Neutrophil (primary cell): Measurements from ENCODE around the gene CLCA4.

Experiments used
- H3K27ac ChIP-seq: fragments of 200-600 bp; sonication (generic); 2 replicates; pipeline ENCODE4 v1.5.1; 2016; ENCODE audit warnings: mild to moderate bottlenecking, moderate library complexity
- H3K27me3 ChIP-seq: fragments of 200-600 bp; sonication (generic); 2 replicates; pipeline ENCODE4 v1.6.0; 2016; ENCODE audit warnings: mild to moderate bottlenecking
- H3K36me3 ChIP-seq: fragments of 200-600 bp; sonication (generic); 2 replicates; pipeline ENCODE4 v1.5.1; 2017
- H3K4me1 ChIP-seq, 2 experiments: fragments of 200-600 bp in 1 of 2; sonication (generic) in 1 of 2; 1 replicate in 1 of 2; 2 replicates in 1 of 2; pipeline versions ENCODE4 v1.5.1 to v1.6.1; 2013 to 2016; ENCODE audit warnings: low read depth in 1 of 2, low read length in 1 of 2, mild to moderate bottlenecking in 1 of 2, moderate library complexity in 1 of 2; ENCODE audit not compliant: control insufficient read depth in 1 of 2, insufficient read depth in 1 of 2
- H3K4me3 ChIP-seq, 2 experiments: fragments of 200-600 bp in 1 of 2; sonication (generic) in 1 of 2; 1 replicate in 1 of 2; 2 replicates in 1 of 2; pipeline ENCODE4 v1.5.1; 2013 to 2016; ENCODE audit warnings: low read depth in 1 of 2, low read length in 1 of 2, mild to moderate bottlenecking in 1 of 2, moderate library complexity in 1 of 2
- H3K9me3 ChIP-seq: fragments of 200-600 bp; sonication (generic); 2 replicates; pipeline ENCODE4 v1.5.1; 2016
- TF ChIP-seq, protein P1 (sequence below): fragments of 200-600 bp; sonication (generic); IDR thresholded peaks from 2 replicates; pipeline ENCODE4 v1.5.1; 2016; ENCODE audit warnings: antibody characterized with exemption

CLCA4 gene

DNA sequence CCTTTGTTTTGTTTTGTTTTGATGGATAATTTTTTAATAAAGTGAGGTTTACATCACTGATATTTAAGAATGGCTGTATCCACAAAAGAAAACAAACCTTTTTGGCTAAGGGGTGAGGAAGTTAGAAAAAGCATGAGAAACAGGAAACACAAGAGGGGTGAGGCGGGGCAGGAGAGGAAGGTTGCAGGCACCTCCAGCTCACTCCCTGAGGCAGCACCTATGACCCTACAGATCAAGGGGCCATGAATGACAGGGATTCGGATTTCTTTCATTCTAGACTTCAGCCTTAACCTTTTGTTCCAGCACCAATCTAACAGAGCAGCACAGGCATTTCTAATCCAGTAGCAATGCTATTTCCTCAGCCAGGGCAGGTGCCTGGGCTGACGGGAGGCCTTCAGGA is 4.4 kb downstream of the CLCA4 start:
- no peaks in the 10 kb centered on the region for H3K27me3 ChIP-seq

DNA sequence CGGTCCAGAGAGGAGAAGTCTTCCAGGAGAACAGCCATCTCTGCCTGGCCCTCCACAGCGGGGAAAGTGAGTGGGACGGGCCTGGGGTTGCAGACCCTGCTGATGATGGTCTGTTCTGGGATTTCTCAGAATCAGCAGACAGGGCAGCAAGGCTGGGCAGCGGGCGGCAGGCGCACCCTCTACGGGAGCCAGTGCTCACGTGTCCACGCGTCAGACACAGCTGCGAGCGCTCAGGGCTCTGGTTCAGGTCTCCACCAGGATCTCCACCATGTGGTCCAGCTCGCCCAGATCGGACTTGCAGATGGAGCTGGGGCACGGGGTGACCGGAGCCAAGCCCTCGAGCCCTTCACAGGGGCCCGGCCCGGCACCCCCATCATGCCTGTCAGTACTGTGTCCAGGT is 5.5 kb downstream of the CLCA4 start:
- H3K36me3 ChIP-seq = no peaks in the 10 kb centered on the region

More for the DNA sequence above, 4.4 kb downstream of the CLCA4 start:
- TF ChIP-seq, protein P1, sequence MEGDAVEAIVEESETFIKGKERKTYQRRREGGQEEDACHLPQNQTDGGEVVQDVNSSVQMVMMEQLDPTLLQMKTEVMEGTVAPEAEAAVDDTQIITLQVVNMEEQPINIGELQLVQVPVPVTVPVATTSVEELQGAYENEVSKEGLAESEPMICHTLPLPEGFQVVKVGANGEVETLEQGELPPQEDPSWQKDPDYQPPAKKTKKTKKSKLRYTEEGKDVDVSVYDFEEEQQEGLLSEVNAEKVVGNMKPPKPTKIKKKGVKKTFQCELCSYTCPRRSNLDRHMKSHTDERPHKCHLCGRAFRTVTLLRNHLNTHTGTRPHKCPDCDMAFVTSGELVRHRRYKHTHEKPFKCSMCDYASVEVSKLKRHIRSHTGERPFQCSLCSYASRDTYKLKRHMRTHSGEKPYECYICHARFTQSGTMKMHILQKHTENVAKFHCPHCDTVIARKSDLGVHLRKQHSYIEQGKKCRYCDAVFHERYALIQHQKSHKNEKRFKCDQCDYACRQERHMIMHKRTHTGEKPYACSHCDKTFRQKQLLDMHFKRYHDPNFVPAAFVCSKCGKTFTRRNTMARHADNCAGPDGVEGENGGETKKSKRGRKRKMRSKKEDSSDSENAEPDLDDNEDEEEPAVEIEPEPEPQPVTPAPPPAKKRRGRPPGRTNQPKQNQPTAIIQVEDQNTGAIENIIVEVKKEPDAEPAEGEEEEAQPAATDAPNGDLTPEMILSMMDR = no peak
- Histone ChIP-seq H3K27ac (no peak overlapping the region), H3K4me3 (no peak overlapping the region), H3K36me3 (no peaks in the 10 kb centered on the region), H3K9me3 (no peaks in the 10 kb centered on the region), H3K4me1 (no peaks in the 10 kb centered on the region)

GRCh38 chr1:86557739-86558138 is 10.9 kb downstream of the CLCA4 start:
- Histone ChIP-seq H3K36me3 (no peaks in the 10 kb centered on the region), H3K27ac (no peak overlapping the region), H3K4me3 (no peak overlapping the region), H3K4me1 (no peaks in the 10 kb centered on the region), H3K27me3 (no peaks in the 10 kb centered on the region), H3K9me3 (peaks cover 8% of the 10 kb centered on the region)
- TF ChIP-seq, protein P1 = no peak

More for the DNA sequence above, 5.5 kb downstream of the CLCA4 start:
- TF ChIP-seq, protein P1 = no peak
- Histone ChIP-seq H3K9me3 (no peaks in the 10 kb centered on the region), H3K27ac (no peak overlapping the region), H3K4me3 (no peak overlapping the region), H3K27me3 (no peaks in the 10 kb centered on the region), H3K4me1 (no peaks in the 10 kb centered on the region)

- Histone ChIP-seq H3K4me3 (no peak overlapping the region), H3K36me3 (no peaks in the 10 kb centered on the region), H3K4me1 (no peaks in the 10 kb centered on the region), H3K9me3 (no peaks in the 10 kb centered on the region), H3K27me3 (no peaks in the 10 kb centered on the region), H3K27ac (no peak overlapping the region)
- TF ChIP-seq, protein P1 = no peak
Observed at GRCh38 chr1:86563849-86564248, 17.0 kb downstream of the CLCA4 start.

GRCh38 chr1:86567341-86567740 is 20.5 kb downstream of the CLCA4 start:
- no peaks in the 10 kb centered on the region for H3K36me3 ChIP-seq
- H3K4me1 ChIP-seq = no peaks in the 10 kb centered on the region
- no peaks in the 10 kb centered on the region for H3K9me3 ChIP-seq
- TF ChIP-seq, protein P1 = no peak
- H3K27ac ChIP-seq = no peak overlapping the region
- H3K4me3 ChIP-seq = no peak overlapping the region
- no peaks in the 10 kb centered on the region for H3K27me3 ChIP-seq

- Histone ChIP-seq H3K9me3 (no peaks in the 10 kb centered on the region), H3K27me3 (no peaks in the 10 kb centered on the region), H3K4me3 (no peak overlapping the region), H3K4me1 (no peaks in the 10 kb centered on the region), H3K36me3 (no peaks in the 10 kb centered on the region), H3K27ac (no peak overlapping the region)
- TF ChIP-seq, protein P1 = no peak
Observed at GRCh38 chr1:86567878-86568277, 21.0 kb downstream of the CLCA4 start.
